MCF 10A (cell line): ENCODE data around the gene ASCC1. TPM values are rescaled to one million over a fixed set of nuclear protein-coding genes. Genes with fewer than 3 reads are reported as not detected.

Source experiments
- Bru-seq: library from RNA; stranded (reverse); fragments of 400-500 nt; gene quantifications from one replicate; lab custom pipeline; 2021; lab: Mats Ljungman, UMichigan
- BruChase-seq, 2 experiments: library from RNA; stranded (reverse); fragments of 400-500 nt; gene quantifications; one replicate each; lab custom pipeline; 2021; lab: Mats Ljungman, UMichigan
- BruUV-seq: library from RNA; stranded (reverse); fragments of 400-500 nt; replicated peaks from 2 replicates; lab custom pipeline; 2021; lab: Mats Ljungman, UMichigan
- CTCF ChIA-PET: fragments of 300-600 bp; sonication (Branson Sonifier 250); formaldehyde crosslinking; extraction: SDS; loops from one replicate; lab custom pipeline; 2021; ENCODE audit warnings: antibody characterized with exemption, inconsistent platforms; lab: Yijun Ruan, JAX
- POLR2A ChIA-PET: fragments of 300-600, 350-650 bp; sonication (Branson Sonifier 250); formaldehyde crosslinking; extraction: SDS; loops from one replicate; lab custom pipeline; 2020; ENCODE audit warnings: antibody characterized with exemption, inconsistent platforms; lab: Yijun Ruan, JAX
- DNase-seq: peaks from one replicate; pipeline ENCODE4 v3.0.0-alpha.2; 2018; ENCODE audit not compliant: unreplicated experiment
- H3K27ac Mint-ChIP-seq: one replicate; pipeline ENCODE4 v1.8.0; 2022; ENCODE audit warnings: mild to moderate bottlenecking, low read depth, mixed read lengths; ENCODE audit not compliant: unreplicated experiment
- H3K27me3 Mint-ChIP-seq: one replicate; pipeline ENCODE4 v1.8.0; 2022; ENCODE audit warnings: mixed read lengths; ENCODE audit not compliant: insufficient read depth, unreplicated experiment
- H3K36me3 Mint-ChIP-seq: one replicate; pipeline ENCODE4 v1.8.0; 2022; ENCODE audit warnings: mild to moderate bottlenecking, moderate library complexity, mixed read lengths; ENCODE audit not compliant: insufficient read depth, unreplicated experiment
- H3K4me1 Mint-ChIP-seq: one replicate; pipeline ENCODE4 v1.8.0; 2022; ENCODE audit warnings: mixed read lengths; ENCODE audit not compliant: insufficient read depth, unreplicated experiment
- H3K4me3 Mint-ChIP-seq: one replicate; pipeline ENCODE4 v1.8.0; 2022; ENCODE audit warnings: mild to moderate bottlenecking, moderate library complexity, mixed read lengths; ENCODE audit not compliant: unreplicated experiment
- H3K9me3 Mint-ChIP-seq: one replicate; pipeline ENCODE4 v1.8.0; 2022; ENCODE audit warnings: mixed read lengths; ENCODE audit not compliant: unreplicated experiment
- intact Hi-C: fragments of 100-400 bp; cut with micrococcal nuclease; formaldehyde crosslinking; loops from 2 replicates; pipeline ENCODE4 v1.14.1; 2022
- long read RNA-seq: library from polyadenylated mRNA; stranded (forward); transcript quantifications from one replicate; pipeline ENCODE4 v2.0.0, GENCODE V29; 2022
- total RNA-seq: library from RNA; stranded (reverse); gene quantifications from 2 replicates; pipeline ENCODE4 v1.2.3, GENCODE V29; 2022
- TF ChIP-seq, protein P1 (sequence below): fragments of 200-600 bp; IDR thresholded peaks from one replicate; pipeline ENCODE4 v1.8.0; 2022; ENCODE audit warnings: antibody characterized with exemption, mild to moderate bottlenecking; ENCODE audit not compliant: unreplicated experiment

Gene ASCC1, protein sequence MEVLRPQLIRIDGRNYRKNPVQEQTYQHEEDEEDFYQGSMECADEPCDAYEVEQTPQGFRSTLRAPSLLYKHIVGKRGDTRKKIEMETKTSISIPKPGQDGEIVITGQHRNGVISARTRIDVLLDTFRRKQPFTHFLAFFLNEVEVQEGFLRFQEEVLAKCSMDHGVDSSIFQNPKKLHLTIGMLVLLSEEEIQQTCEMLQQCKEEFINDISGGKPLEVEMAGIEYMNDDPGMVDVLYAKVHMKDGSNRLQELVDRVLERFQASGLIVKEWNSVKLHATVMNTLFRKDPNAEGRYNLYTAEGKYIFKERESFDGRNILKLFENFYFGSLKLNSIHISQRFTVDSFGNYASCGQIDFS
- 26.3 and 31.6 TPM in 2 replicates for total RNA-seq
- percentile 61 among the genes with signal in this experiment for Bru-seq, nascent RNA
- BruChase-seq, experiment 1, labeled RNA remaining after a 6-hour chase = percentile 58 among the genes with signal in this experiment
- percentile 56 among the genes with signal in this experiment for BruChase-seq, experiment 2, labeled RNA remaining after a 2-hour chase
- long read RNA-seq, transcript ASCC1-202 (10 exons, 2,002 nt) = major isoform, 22 of 43 reads
- long read RNA-seq, partial matches to known transcripts = 0 of 43 reads
- long read RNA-seq, other reads (novel, unspliced or antisense) = 21 of 43 reads

DNA sequence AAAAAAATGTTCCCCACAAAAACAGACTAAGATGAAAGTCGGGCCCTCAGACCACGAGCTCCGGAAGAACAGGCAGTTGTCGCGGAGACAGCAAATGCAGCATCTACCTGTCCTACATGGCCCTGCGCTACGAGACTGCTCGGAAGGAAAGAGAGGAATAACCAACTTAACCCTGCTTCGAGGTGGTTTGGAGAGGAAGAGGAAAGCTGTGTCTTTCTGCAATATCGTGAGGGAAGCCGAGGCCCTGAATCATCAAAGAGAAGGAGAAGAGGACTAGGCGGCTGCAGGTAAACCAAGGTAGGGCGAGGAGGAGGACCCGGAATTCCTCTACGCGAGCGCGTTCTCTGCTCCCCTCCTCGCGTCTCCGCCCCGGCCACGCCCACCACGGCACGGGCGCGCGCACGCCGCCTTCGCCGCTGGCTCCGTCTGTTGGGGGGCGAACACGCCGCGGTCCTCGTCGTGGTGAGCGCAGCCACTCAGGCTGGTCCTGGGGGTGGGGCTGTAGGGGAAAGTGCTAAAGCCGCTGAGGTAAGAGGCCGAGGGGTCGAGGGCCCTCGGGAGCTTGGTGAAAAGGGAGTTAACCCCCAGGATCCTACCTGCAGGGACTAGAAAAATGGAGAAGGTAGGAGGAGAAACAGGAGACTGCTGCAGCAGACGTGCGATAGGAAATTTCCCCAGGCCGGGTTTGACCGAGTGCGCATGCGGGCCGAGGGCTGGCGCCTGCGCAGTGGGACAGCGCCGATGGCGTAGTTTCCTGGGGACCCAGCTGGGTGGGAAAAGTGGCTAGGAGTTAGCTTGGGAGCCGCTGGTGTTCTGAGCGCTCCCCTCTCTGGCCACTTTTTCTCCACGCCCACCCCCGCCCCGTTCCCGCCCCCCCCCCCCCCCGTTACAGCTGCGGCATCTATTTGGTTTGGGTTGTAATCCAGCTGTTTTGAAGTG, at the start of gene ASCC1, which contains the start of gene ANAPC16:
ASCC1 (minus strand) TSS at position 666 of the 939 bp plus-strand sequence. CDS start 2,978 bp downstream, outside the sequence.
ANAPC16 (plus strand) TSS at position 402 of the 939 bp plus-strand sequence. CDS start 7,903 bp downstream, outside the sequence.
- no peaks in the 10 kb centered on the region for H3K27me3 Mint-ChIP-seq
- BruUV-seq = TSS peak; percentile 55
- ChIA-PET POLR2A (interaction anchor here (0.6 to 2.8 kb wide), 47 partner anchors 8 to 1812 kb away, joined by 3 to 45 read pairs (median 4); partner anchors contain the start of genes DDIT4 and EIF4EBP2), CTCF (interaction anchor here (0.5 to 1.5 kb wide), 6 partner anchors 8 to 135 kb away, joined by 3 to 7 read pairs (median 3); no protein-coding TSS in a partner anchor)
- peak within 1 kb of the TSS; percentile 100 for H3K4me3 Mint-ChIP-seq
- TF ChIP-seq, protein P1, sequence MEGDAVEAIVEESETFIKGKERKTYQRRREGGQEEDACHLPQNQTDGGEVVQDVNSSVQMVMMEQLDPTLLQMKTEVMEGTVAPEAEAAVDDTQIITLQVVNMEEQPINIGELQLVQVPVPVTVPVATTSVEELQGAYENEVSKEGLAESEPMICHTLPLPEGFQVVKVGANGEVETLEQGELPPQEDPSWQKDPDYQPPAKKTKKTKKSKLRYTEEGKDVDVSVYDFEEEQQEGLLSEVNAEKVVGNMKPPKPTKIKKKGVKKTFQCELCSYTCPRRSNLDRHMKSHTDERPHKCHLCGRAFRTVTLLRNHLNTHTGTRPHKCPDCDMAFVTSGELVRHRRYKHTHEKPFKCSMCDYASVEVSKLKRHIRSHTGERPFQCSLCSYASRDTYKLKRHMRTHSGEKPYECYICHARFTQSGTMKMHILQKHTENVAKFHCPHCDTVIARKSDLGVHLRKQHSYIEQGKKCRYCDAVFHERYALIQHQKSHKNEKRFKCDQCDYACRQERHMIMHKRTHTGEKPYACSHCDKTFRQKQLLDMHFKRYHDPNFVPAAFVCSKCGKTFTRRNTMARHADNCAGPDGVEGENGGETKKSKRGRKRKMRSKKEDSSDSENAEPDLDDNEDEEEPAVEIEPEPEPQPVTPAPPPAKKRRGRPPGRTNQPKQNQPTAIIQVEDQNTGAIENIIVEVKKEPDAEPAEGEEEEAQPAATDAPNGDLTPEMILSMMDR = no peak
- H3K27ac Mint-ChIP-seq = peak within 1 kb of the TSS; percentile 92
- peaks cover 6% of the 10 kb centered on the region for H3K4me1 Mint-ChIP-seq
- intact Hi-C loops = loop anchor here (2.0 kb wide), 1 partner anchor 57 kb away; the partner anchor contains the start of gene DDIT4
- peaks cover 42% of the 10 kb centered on the region for H3K36me3 Mint-ChIP-seq
- DNase-seq = peak; percentile 89
- H3K9me3 Mint-ChIP-seq = no peaks in the 10 kb centered on the region

DNA sequence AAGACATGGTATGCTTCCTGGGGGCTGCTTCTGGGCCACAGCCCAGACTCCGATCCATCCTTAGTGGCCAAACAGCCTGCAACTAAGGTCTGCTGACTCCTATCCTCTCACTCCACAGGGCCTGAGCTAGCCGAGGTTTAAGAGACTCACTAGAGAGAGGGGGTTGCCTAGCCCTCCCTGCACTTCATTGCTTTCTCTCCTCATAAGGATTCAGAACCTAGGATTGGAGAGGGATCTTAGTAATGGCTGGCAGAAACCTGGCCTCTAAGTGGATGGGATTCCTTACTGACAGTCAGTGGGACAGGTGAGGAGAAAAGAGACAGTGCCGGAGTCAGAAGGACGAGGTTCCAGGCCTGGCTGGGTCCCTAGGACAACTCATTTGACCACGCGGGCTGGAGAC, 49.4 kb upstream of the ASCC1 start:
- no peak for DNase-seq
- no peak overlapping the region for H3K4me3 Mint-ChIP-seq
- no TSS peak for BruUV-seq
- CTCF ChIA-PET = interaction anchor here (0.6 to 0.8 kb wide), 2 partner anchors 56 to 244 kb away, joined by 3 to 4 read pairs; no protein-coding TSS in a partner anchor
- H3K27ac Mint-ChIP-seq = no peak overlapping the region
- H3K4me1 Mint-ChIP-seq = peaks cover 21% of the 10 kb centered on the region
- TF ChIP-seq, protein P1 = no peak
- H3K36me3 Mint-ChIP-seq = no peaks in the 10 kb centered on the region
- intact Hi-C loops = no loop called here
- H3K9me3 Mint-ChIP-seq = no peaks in the 10 kb centered on the region
- H3K27me3 Mint-ChIP-seq = no peaks in the 10 kb centered on the region
- POLR2A ChIA-PET = interaction anchor here (0.6 to 27.1 kb wide), 8 partner anchors 9 to 351 kb away, joined by 3 to 902 read pairs (median 11); partner anchors contain the start of gene DDIT4

DNA sequence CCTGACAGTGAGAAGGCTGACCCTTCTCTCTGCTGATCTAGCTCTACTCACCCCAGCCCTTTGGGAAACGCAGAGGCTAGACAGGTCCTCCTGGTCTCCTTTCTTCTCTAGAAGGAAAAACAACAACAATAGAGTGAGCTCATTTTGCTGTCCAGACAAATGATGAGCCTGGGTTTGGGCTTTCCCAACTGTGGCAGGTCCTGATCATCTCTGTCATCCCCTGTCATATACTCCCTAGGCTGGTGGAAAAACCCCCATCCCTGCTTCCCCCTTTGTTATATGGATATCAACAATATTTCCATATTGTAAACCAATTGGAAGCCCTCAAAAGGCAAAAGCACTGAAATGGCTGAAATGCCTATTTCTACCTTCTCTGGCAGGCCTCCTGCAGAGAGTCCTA, 48.5 kb upstream of the ASCC1 start:
- intact Hi-C loops = no loop called here
- no TSS peak for BruUV-seq
- ChIA-PET POLR2A (interaction anchor here (0.7 to 27.1 kb wide), 11 partner anchors 10 to 140 kb away, joined by 3 to 902 read pairs (median 18); partner anchors contain the start of gene DDIT4), CTCF (interaction anchor here (0.6 to 0.9 kb wide), 3 partner anchors 11 to 73 kb away, joined by 3 to 4 read pairs (median 3); no protein-coding TSS in a partner anchor)
- Mint-ChIP-seq H3K36me3 (no peaks in the 10 kb centered on the region), H3K4me3 (no peak overlapping the region), H3K4me1 (peaks cover 27% of the 10 kb centered on the region), H3K9me3 (no peaks in the 10 kb centered on the region), H3K27ac (peak overlapping the region; percentile 93), H3K27me3 (no peaks in the 10 kb centered on the region)
- no peak for DNase-seq
- TF ChIP-seq, protein P1 = no peak
